Activated T-cell treated with anti-CD3 and anti-CD28 coated beads, Interleukin-2, amount 50 U/mL, for 24 hours (primary cell): ENCODE measurements around the gene PMM1.
"Not testable (repeated sequence)": the region's sequence is repeated elsewhere in the genome, so short reads cannot be mapped to it uniquely, and the experiment has no call there.

Experiments used
- DNase-seq: peaks from one replicate; pipeline ENCODE4 v3.0.0-alpha.2; 2020
- H3K27ac Mint-ChIP-seq: 2 replicates; pipeline ENCODE4 v1.8.0; 2020; ENCODE audit warnings: mild to moderate bottlenecking, mixed read lengths
- H3K27me3 Mint-ChIP-seq: 2 replicates; pipeline ENCODE4 v1.8.0; 2020; ENCODE audit warnings: mixed read lengths
- H3K36me3 Mint-ChIP-seq: 2 replicates; pipeline ENCODE4 v1.8.0; 2020; ENCODE audit warnings: low read depth, mixed read lengths
- H3K4me1 Mint-ChIP-seq: 2 replicates; pipeline ENCODE4 v1.8.0; 2020; ENCODE audit warnings: low read depth, mixed read lengths
- H3K4me3 Mint-ChIP-seq: 2 replicates; pipeline ENCODE4 v1.8.0; 2020; ENCODE audit warnings: mild to moderate bottlenecking, moderate library complexity, mixed read lengths
- H3K9me3 Mint-ChIP-seq: 2 replicates; pipeline ENCODE4 v1.8.0; 2020; ENCODE audit warnings: mixed read lengths

The PMM1 gene

DNA sequence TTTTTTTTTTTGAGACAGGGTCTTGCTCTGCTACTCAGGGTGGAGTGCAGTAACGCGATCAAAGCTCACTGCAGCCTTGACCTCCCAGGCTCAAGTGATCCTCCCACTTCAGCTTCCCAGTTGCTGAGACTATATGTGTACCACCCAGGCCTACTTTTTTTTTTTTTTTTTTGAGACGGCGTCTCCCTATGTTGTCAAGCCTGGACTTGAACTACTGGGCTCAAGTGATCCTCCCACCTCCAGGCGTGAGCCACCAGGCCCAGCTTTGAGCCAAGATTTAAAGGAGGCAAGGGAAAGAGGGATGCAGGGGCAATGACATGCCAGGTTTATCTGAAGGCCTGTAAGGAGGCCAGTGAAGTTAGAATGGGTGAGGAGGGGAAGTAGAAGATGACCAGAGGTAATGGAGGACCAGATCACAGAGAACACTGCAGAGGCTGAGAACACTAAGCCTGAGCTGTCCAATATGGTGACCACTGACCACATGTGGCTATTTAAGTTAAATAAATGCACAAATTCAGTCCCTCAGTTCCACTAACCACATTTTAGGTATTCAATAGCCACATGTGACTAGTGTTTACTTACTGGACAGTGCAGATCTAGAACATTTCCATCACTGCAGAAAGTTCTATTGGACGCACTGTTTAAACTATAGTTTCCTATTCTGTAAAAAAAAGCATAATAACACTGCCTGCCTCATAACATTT is 23.1 kb upstream of the PMM1 start:
- no peak overlapping the region for H3K27ac Mint-ChIP-seq
- H3K9me3 Mint-ChIP-seq: no peaks in the 10 kb centered on the region
- peaks cover 25% of the 10 kb centered on the region for H3K4me1 Mint-ChIP-seq
- H3K4me3 Mint-ChIP-seq: no peak overlapping the region
- peaks cover 85% of the 10 kb centered on the region for H3K36me3 Mint-ChIP-seq
- H3K27me3 Mint-ChIP-seq: no peaks in the 10 kb centered on the region
- DNase-seq: no peak

DNA sequence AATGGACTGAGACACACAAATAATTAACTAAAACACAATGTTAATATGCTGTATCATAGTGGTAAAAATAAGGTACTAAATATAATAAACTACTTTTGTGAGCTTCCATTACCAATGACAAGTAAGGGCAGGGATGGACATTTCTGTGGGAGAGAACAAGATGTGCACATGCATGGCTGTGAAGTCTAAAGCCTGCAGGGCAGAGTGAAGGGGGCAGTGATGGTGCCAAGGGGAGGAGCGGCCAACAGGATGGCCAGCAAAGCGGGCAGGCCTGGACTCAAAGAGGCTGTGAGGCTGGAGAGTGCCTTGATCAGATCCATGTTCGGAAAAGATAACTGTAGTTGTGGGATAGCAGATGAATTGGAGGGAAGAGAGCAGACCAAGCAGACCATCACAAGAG is 18.7 kb upstream of the PMM1 start:
- H3K4me3 Mint-ChIP-seq: no peak overlapping the region
- H3K27ac Mint-ChIP-seq: no peak overlapping the region
- no peaks in the 10 kb centered on the region for H3K27me3 Mint-ChIP-seq
- DNase-seq: no peak
- no peaks in the 10 kb centered on the region for H3K9me3 Mint-ChIP-seq
- H3K36me3 Mint-ChIP-seq: peaks cover 92% of the 10 kb centered on the region
- H3K4me1 Mint-ChIP-seq: peaks cover 29% of the 10 kb centered on the region

DNA sequence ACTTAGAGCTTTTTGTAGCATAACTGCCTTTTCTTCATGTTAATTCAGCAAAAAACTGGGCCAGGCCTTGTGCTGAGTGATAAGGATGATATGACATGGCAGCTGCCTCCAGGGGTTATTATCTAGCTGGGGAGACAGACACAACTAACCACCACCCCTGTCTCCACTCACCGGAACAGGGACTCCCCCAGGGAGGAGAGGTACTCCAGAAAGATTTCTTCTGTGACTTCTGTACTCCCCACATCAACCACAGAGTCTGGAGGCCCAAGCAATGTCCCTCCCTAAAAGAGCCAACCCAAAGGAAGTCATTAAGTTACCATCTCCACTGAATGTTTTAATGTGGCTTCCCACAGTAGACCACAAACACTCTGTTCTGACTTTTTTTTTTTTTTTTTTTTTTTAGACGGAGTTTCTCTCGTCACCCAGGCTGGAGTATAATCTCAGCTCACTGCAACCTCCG is 14.3 kb upstream of the PMM1 start:
- Mint-ChIP-seq H3K4me1 (peaks cover 38% of the 10 kb centered on the region), H3K36me3 (peaks cover 93% of the 10 kb centered on the region), H3K27ac (peak overlapping the region; percentile 87), H3K9me3 (no peaks in the 10 kb centered on the region), H3K4me3 (peak overlapping the region; percentile 38), H3K27me3 (no peaks in the 10 kb centered on the region)
- DNase-seq: peak; percentile 60

DNA sequence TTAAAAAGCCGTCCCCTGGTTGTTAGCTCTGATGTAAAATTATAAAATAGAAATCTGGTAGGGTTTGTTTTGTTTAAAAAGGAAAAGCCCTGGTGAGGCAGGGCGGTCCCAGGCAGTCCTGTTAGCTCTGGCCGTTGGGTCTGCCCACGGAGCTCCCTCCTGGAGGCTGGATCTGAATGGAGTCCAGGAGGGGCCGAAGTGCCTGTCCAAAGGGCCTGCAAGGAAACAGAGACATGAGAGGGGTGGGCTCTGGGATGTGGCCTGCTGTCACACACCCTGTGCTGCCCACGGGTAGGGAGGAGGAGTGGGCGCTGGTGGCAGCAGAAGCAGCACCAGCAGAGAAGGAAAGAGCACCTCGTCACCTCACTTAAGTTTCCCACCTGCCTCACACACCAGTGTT is 11.3 kb upstream of the PMM1 start:
- Mint-ChIP-seq H3K36me3 (peaks cover 93% of the 10 kb centered on the region), H3K4me1 (peaks cover 36% of the 10 kb centered on the region), H3K4me3 (no peak overlapping the region), H3K27ac (no peak overlapping the region), H3K9me3 (no peaks in the 10 kb centered on the region), H3K27me3 (no peaks in the 10 kb centered on the region)
- no peak for DNase-seq

DNA sequence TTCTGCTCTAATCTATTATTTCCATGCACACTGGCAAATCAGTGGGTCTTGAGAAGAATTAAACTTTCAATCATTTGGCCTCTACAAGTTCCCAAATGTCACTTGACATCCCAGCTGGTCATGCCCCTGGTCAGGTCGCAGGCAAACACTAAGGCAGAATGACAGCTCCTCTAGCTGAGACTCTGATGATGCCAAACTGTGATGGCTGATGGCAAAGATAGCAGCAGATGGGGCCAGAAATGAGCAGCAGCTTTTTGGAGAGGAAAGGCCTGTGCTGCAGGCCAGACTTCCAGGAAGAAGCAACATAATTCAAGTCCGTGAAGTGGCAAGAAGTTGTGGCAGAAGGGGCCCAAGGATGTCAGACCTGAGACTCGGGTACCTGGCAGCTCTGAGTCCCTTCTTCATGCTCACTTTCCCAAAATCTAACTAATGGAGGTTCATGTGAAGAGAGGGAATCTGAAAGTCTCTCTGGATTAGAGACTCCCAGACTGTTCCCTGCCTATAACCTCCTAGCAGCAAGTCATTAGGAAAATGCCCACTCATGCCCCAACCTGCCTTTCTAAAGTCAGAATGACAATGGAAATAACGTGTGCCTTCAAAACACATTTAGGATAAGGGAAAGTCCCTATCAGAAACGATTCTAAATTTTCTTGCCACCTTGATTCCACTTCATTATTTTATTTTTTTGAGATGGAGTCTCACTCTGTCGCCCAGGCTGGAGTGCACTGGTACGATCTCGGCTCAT is 9.4 kb upstream of the PMM1 start:
- no peak for DNase-seq

DNA sequence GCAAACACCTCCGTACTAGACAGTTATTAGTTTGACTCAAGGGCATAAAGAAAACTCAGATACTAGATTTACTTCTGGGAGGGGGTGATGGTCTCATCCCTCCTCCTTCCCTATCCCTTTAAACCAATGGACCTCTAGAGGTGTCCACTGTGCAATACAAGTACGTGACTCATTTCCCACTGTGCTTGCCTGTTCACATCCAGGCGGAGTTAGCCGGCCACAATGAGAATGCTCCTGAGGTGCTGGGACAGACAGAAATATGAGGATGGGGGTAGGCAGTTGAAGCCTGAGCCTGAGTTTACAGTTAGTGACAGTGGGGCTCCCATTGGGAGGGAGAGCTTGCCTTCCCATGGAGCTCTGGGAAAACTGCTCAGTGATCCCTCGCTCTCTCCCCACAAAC is 8.4 kb upstream of the PMM1 start:
- no peak for DNase-seq
- no peaks in the 10 kb centered on the region for H3K27me3 Mint-ChIP-seq
- H3K4me1 Mint-ChIP-seq: peaks cover 8% of the 10 kb centered on the region
- H3K9me3 Mint-ChIP-seq: no peaks in the 10 kb centered on the region
- H3K27ac Mint-ChIP-seq: no peak overlapping the region
- peaks cover 65% of the 10 kb centered on the region for H3K36me3 Mint-ChIP-seq
- no peak overlapping the region for H3K4me3 Mint-ChIP-seq

More for the DNA sequence above, 9.4 kb upstream of the PMM1 start:
- H3K4me1 Mint-ChIP-seq: peaks cover 17% of the 10 kb centered on the region
- H3K27ac Mint-ChIP-seq: no peak overlapping the region
- H3K36me3 Mint-ChIP-seq: peaks cover 75% of the 10 kb centered on the region
- H3K9me3 Mint-ChIP-seq: no peaks in the 10 kb centered on the region
- no peak overlapping the region for H3K4me3 Mint-ChIP-seq
- no peaks in the 10 kb centered on the region for H3K27me3 Mint-ChIP-seq

DNA sequence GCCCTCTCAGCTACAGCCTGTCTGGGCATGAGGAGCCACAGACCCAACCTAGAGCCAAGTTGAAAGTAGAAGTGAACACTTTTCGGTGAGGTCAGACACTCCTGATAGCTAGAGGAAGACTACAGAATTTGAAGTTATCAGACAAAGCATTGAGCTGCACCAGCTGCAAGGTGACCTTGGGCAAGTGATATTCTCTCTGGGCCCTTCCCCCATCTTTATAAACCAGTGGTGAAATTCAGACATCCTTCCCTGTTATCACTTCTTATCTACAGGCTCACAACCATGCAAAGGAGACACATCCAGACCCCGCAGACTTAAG is 8.0 kb upstream of the PMM1 start:
- Mint-ChIP-seq H3K4me1 (peaks cover 3% of the 10 kb centered on the region), H3K9me3 (no peaks in the 10 kb centered on the region)

DNA sequence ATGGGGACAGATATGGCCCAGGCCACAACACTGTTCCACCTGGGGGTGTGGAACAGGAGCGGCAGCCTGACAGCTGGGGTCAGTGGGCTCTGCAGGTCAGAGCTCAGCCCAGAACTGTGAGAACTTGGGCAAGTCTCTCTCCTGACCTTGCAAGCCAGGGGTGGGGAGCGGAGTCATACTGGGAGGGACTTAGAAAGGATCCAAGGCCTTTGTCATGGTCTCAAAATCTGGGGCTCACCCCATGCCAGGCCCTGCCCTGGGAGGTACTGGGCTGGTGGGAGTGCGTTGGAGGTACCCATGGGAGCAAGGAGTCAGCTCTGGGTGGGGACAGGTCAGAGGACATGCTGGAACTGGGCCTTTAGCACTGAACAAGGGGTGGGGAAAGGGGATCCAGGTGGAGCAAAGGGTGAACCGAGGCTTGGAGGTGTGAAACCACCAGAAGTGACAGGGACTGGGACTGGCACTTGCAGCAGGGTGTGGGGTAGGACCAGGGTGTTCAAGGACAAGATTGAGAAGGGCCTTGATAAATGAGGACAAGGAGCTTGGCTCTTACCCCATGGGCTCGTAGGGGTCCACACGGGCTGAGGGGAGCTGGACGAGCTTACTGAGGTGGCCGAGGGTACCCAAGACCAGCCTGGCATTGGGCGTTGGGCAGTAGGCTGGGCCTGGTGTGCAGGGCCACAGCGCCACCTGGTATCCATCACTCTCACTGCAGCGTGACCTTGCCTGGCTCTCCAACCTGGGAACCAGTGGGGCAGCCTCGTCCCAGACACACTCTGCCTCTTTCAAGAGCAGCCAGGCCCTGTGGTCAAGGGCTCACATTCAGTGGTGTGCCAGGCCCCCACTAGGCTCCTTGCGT is 7.4 kb upstream of the PMM1 start:
- H3K9me3 Mint-ChIP-seq: no peaks in the 10 kb centered on the region
- no peak overlapping the region for H3K4me3 Mint-ChIP-seq
- H3K36me3 Mint-ChIP-seq: peaks cover 54% of the 10 kb centered on the region
- H3K27me3 Mint-ChIP-seq: no peaks in the 10 kb centered on the region
- DNase-seq: peak; percentile 56
- H3K4me1 Mint-ChIP-seq: no peaks in the 10 kb centered on the region
- H3K27ac Mint-ChIP-seq: no peak overlapping the region

More for the DNA sequence above, 8.0 kb upstream of the PMM1 start:
- peak overlapping the region; percentile 26 for H3K27ac Mint-ChIP-seq
- H3K27me3 Mint-ChIP-seq: no peaks in the 10 kb centered on the region
- H3K4me3 Mint-ChIP-seq: no peak overlapping the region
- no peak for DNase-seq
- H3K36me3 Mint-ChIP-seq: peaks cover 60% of the 10 kb centered on the region

DNA sequence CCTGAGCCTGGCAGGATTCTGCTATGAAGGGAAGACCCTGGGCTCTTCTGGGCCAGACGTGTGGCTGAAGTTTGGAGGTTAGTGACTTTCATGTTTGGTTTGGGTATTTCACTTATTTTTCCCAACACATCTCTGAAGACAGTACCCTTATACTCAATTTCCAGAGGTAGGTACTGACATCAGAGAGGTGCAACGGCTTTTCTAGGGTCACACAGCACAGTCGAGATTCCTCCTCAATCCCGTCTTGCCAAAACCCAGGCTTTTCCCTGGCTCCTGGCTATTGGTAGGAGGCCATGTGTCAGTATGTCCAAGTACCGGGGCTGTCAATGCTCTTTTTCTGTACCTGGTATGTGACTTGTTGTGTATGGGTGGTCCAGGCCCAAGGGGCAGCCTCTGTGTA is 6.1 kb upstream of the PMM1 start:
- H3K27ac Mint-ChIP-seq: no peak overlapping the region
- DNase-seq: no peak
- peaks cover 41% of the 10 kb centered on the region for H3K36me3 Mint-ChIP-seq
- H3K9me3 Mint-ChIP-seq: no peaks in the 10 kb centered on the region
- H3K4me1 Mint-ChIP-seq: peaks cover 2% of the 10 kb centered on the region
- no peak overlapping the region for H3K4me3 Mint-ChIP-seq
- H3K27me3 Mint-ChIP-seq: no peaks in the 10 kb centered on the region

DNA sequence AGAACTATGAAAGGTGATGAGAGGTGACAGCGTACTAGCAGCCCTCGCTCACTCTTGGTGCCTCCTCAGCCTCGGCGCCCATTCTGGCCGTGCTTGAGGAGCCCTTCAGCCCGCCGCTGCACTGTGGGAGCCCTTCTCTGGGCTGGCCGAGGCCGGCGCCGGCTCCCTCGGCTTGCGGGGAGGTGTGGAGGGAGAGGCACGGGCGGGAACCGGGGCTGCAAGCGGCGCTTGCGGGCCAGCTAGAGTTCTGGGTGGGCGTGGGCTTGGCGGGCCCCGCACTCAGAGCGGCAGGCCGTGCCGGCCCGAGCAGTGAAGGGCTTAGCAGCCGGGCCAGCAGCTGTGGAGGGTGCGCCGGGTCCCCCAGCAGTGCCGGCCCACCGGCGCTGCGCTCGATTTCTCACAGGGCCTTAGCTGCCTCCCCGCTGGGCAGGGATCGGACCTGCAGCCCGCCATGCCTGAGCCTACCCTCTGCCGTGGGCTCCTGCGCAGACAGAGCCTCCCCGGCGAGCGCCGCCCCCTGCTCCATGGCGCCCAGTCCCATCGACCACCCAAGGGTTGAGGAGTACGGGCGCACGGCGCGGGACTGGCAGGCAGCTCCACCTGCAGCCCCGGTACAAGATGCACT is 3.8 kb upstream of the PMM1 start:
- peaks cover 12% of the 10 kb centered on the region for H3K4me1 Mint-ChIP-seq
- DNase-seq, H3K9me3 Mint-ChIP-seq, H3K27ac Mint-ChIP-seq, H3K4me3 Mint-ChIP-seq, H3K27me3 Mint-ChIP-seq: not testable (repeated sequence)
- peaks cover 27% of the 10 kb centered on the region for H3K36me3 Mint-ChIP-seq

DNA sequence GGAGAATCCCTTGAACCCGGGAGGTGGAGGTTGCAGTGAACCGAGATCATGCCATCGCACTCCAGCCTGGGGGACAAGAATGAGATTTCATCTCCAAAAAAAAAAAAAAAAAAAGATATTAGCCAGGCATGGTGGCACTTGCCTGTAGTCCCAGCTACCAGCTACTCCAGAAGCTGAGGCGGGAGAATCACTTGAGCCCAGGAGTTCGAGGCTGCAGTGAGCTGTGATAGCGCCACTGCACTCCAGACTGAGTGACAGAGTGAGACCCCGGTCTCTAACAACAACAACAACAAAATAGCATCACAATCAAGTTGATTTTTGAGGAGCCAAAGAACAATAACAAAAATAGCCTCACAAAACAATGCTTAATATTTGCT is 2.3 kb downstream of the PMM1 start:
- no peaks in the 10 kb centered on the region for H3K27me3 Mint-ChIP-seq
- peaks cover 25% of the 10 kb centered on the region for H3K4me1 Mint-ChIP-seq
- H3K4me3 Mint-ChIP-seq: peak overlapping the region; percentile 10

DNA sequence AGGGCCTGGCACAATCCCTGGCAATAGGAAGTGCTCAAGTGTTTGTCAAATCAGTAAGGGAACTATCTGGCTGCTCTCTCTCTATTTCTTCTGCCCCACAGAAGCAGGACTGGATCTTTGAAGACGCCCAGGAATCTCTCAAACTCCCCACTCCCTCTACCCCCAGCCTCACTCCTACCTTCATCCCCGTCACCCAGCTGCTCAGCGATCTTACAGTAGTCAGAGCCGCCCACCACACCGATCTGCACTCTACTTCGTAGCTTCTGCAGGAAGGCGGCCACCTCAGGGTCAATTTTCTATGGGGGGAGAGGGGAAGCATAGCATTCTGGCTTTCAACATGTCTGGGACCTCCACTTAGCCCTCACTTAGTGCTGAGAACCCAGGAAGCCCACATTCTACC is 3.7 kb downstream of the PMM1 start:
- no peak overlapping the region for H3K4me3 Mint-ChIP-seq
- no peaks in the 10 kb centered on the region for H3K27me3 Mint-ChIP-seq
- DNase-seq: no peak
- peaks cover 24% of the 10 kb centered on the region for H3K4me1 Mint-ChIP-seq
- H3K9me3 Mint-ChIP-seq: no peaks in the 10 kb centered on the region
- peak overlapping the region; percentile 57 for H3K27ac Mint-ChIP-seq
- H3K36me3 Mint-ChIP-seq: peaks cover 48% of the 10 kb centered on the region

More for the DNA sequence above, 2.3 kb downstream of the PMM1 start:
- H3K27ac Mint-ChIP-seq: peak overlapping the region; percentile 11
- H3K36me3 Mint-ChIP-seq: peaks cover 38% of the 10 kb centered on the region
- DNase-seq: no peak
- H3K9me3 Mint-ChIP-seq: no peaks in the 10 kb centered on the region

DNA sequence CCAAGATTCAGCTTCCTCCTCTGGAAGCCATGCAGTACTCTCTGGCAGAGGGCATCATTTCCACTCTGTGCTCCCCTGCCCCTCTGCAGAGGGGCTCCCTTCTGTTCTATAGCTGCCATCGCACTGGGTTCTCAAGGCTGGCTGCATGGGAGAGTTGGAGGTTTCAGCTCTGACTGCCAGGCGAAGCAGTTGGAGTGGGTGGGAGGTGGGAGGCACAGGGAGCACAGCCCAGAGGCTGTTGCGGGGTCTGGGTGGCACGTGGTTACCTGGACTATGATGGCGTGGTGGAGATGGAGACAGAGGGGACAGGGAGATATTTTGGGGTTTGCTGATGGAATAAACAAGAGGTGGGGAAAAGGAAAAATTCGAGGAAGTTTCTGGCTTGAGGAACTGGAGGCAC is 4.8 kb downstream of the PMM1 start:
- H3K4me1 Mint-ChIP-seq: peaks cover 21% of the 10 kb centered on the region
- no peaks in the 10 kb centered on the region for H3K27me3 Mint-ChIP-seq
- H3K27ac Mint-ChIP-seq: no peak overlapping the region
- peaks cover 54% of the 10 kb centered on the region for H3K36me3 Mint-ChIP-seq
- H3K9me3 Mint-ChIP-seq: no peaks in the 10 kb centered on the region
- DNase-seq: no peak
- H3K4me3 Mint-ChIP-seq: no peak overlapping the region

DNA sequence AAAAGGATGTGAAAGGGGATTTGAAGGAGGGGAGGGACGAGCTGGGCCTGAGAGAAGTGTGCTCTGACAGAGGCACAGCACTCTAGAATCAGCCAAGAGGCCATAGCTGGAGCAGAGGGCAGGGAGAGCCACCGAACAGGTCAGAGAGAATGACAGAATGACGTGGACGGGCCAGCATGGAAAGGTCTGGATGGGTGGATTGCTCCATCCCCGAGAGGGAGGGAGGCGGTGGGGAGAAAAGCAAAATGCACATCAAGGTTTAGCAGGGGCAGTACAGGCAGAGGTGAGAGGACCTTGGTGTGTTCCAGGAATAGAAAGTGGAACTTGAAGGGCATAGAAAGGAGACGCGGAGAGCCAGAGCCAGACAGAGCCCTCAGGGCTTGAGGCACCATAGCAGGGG is 6.9 kb downstream of the PMM1 start:
- Mint-ChIP-seq H3K27me3 (no peaks in the 10 kb centered on the region), H3K4me3 (no peak overlapping the region), H3K9me3 (no peaks in the 10 kb centered on the region), H3K27ac (peak overlapping the region; percentile 6), H3K36me3 (peaks cover 62% of the 10 kb centered on the region), H3K4me1 (peaks cover 9% of the 10 kb centered on the region)
- no peak for DNase-seq
